Testis (tissue), 2 donors: ENCODE data around the gene KLHDC7B.

Source experiments
- CTCF ChIP-seq, 3 experiments: fragments of 450-650 bp in 2 of 3; fragments of 200-600 bp in 1 of 3; sonication (generic) in 1 of 3; IDR thresholded peaks; one replicate each; pipeline ENCODE4 v1.5.1; 2016 to 2019; ENCODE audit warnings: antibody characterized with exemption in 3 of 3, mild to moderate bottlenecking in 2 of 3, moderate library complexity in 1 of 3
- POLR2A ChIP-seq: fragments of 450-650 bp; IDR thresholded peaks from one replicate; pipeline ENCODE4 v1.6.1; 2017; ENCODE audit warnings: antibody characterized with exemption, mild to moderate bottlenecking, moderate library complexity

GRCh38 chr22:50536226-50536625 is 9.5 kb upstream of the KLHDC7B start:
- no peak for TF ChIP-seq POLR2A
- no peak for TF ChIP-seq CTCF (IDR thresholded peaks at IDR 0.05)
